Activated naive CD8-positive, alpha-beta T cell (primary cell): ENCODE results near the gene MIA.

Experiments used
- H3K27ac Mint-ChIP-seq: one replicate; pipeline ENCODE4 v1.8.0; 2021; ENCODE audit warnings: mixed read lengths
- H3K27me3 Mint-ChIP-seq: one replicate; pipeline ENCODE4 v1.8.0; 2021; ENCODE audit warnings: mixed read lengths
- H3K36me3 Mint-ChIP-seq: one replicate; pipeline ENCODE4 v1.8.0; 2021; ENCODE audit warnings: mixed read lengths
- H3K4me1 Mint-ChIP-seq: one replicate; pipeline ENCODE4 v1.8.0; 2021; ENCODE audit warnings: low read depth, mixed read lengths
- H3K4me3 Mint-ChIP-seq: one replicate; pipeline ENCODE4 v1.8.0; 2021; ENCODE audit warnings: mild to moderate bottlenecking, mixed read lengths
- H3K9me3 Mint-ChIP-seq: one replicate; pipeline ENCODE4 v1.8.0; 2021; ENCODE audit warnings: low read depth, mixed read lengths

Gene MIA

DNA sequence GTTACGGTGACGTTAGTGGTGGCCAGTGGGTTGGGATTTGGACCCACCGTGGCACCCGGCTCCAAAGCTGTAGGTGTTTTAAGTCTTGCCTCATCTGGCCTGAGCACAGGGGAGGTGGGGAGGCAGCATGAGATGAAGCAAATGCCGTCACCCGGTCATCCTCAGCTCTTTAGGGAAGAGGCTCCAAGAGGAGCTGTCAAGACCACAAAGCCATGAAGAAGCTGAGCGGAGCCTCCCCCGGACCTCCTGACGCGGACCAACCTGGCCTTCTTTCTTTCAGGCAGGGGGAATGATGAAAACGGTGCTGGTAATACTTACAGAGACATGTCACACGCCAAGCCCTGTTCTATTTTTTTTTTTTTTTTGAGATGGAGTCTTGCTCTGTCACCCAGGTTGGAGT is 32.4 kb upstream of the MIA start:
- Mint-ChIP-seq H3K27ac (no peak overlapping the region), H3K27me3 (no peaks in the 10 kb centered on the region), H3K36me3 (no peaks in the 10 kb centered on the region)

DNA sequence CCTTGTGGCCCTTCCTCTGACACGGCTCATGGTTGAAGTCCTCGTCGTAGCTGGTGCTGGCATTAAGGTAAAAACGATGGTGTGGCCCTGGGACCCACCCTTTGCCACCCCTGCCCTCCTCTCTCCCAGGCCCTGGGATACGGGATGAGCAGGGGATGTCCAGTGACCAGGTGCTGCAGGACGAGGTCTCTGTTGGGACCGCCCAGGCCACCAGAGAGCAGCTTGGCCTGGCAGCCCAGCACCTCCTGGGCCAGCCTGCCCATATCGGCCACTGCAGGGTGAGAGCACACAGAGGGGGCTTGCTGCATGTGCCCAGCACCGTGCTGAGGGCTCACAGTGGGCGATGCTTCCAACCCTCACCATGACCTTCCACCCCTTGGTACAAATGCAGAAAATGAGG is 31.4 kb upstream of the MIA start:
- H3K27me3 Mint-ChIP-seq = no peaks in the 10 kb centered on the region

More for the DNA sequence above, 32.4 kb upstream of the MIA start:
- no peaks in the 10 kb centered on the region for H3K9me3 Mint-ChIP-seq
- H3K4me3 Mint-ChIP-seq = no peak overlapping the region
- H3K4me1 Mint-ChIP-seq = no peaks in the 10 kb centered on the region

GRCh38 chr19:40744554-40745401 is 30.5 kb upstream of the MIA start:
- Mint-ChIP-seq H3K27ac (no peak overlapping the region), H3K4me3 (no peak overlapping the region), H3K4me1 (peaks cover 6% of the 10 kb centered on the region), H3K9me3 (no peaks in the 10 kb centered on the region), H3K27me3 (no peaks in the 10 kb centered on the region), H3K36me3 (no peaks in the 10 kb centered on the region)

More for the DNA sequence above, 31.4 kb upstream of the MIA start:
- Mint-ChIP-seq H3K36me3 (no peaks in the 10 kb centered on the region), H3K27ac (no peak overlapping the region), H3K9me3 (no peaks in the 10 kb centered on the region), H3K4me3 (no peak overlapping the region), H3K4me1 (peaks cover 2% of the 10 kb centered on the region)

DNA sequence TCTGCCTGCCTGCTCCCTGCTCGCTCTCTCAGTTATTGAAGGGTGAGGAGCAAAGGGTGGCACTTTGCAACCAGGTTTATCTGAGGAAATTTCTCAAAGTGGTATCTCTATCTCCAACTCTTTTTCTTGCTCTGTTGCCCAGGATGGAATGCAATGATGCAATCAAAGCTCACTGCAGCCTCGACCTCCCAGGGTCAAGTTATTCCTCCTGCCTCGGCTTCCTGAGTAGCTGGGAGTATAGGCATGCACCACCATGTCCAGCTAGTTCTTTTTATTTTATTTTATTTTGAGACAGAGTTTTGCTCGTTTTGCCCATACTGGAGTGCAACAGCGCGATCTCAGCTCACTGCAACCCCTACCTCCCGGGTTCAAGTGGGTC is 29.9 kb upstream of the MIA start:
- Mint-ChIP-seq H3K27me3 (no peaks in the 10 kb centered on the region), H3K4me1 (peaks cover 12% of the 10 kb centered on the region), H3K36me3 (no peaks in the 10 kb centered on the region), H3K4me3 (no peak overlapping the region), H3K9me3 (no peaks in the 10 kb centered on the region), H3K27ac (no peak overlapping the region)

DNA sequence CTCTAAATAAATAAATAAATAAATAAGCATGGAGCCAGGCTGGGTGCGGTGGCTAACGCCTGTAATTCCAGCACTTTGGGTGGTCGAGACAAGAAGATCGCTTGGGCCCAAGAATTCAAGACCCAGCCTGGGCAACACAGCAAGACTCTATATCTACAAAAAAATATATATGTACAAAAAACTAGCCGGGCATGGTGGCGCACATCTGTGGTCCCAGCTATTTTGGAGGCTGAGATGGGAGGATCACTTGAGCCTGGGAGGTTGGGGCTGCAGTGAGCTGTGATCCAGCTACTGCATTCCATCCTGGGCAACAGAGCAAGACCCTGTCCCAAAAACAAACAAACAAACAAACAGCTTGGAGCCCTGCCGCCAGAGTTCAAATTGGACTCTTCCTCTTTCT is 27.8 kb upstream of the MIA start:
- Mint-ChIP-seq H3K27ac (no peak overlapping the region), H3K4me1 (peaks cover 19% of the 10 kb centered on the region), H3K9me3 (no peaks in the 10 kb centered on the region)

DNA sequence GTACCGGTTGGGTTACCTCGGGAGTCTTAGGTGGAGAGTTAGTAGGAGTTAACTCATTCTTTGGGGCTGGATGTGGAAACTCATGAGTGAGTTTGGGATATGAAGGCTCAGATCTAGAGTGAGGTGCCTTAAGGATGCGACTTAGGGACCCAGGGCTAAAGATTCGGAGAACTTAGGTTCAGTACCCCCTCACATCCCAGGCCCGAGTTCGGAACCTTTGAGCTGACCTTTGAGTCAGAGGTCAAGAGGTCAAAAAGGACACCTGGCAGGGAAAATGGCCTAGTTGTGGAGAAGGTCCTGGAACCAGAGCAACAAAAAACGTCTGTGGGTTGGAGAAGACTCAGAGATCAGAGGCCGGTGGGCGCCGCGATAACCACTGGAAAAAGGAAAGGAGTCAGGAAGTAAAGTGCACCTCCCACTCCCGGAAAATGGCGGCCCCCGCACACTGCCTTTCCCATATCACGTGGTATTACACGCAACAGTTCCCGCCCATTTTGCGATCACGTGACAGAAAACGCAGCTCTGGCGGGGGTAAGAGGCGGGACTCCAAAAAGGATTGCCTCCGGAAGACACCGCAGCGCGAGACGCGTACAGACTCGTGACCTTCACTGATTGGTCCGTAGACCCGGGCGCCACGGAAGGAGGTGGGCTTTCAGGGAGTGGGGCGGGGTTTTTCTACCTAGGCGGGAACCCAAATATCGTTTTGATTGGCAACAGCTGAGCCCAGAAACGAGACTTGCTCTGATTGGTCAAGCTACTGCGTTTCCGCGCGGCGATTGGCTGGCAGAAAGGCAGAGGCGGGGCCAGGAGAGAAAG is 25.1 kb upstream of the MIA start, which contains the start of gene ACTMAP:
Gene ACTMAP (minus strand): TSS at position 420 of the 816 bp plus-strand sequence. CDS start 674 bp downstream, outside the sequence.
- Mint-ChIP-seq H3K27ac (peak within 1 kb of the TSS; percentile 98), H3K36me3 (peaks cover 15% of the 10 kb centered on the region), H3K9me3 (no peaks in the 10 kb centered on the region), H3K4me1 (peaks cover 35% of the 10 kb centered on the region), H3K4me3 (peak within 1 kb of the TSS; percentile 99), H3K27me3 (no peaks in the 10 kb centered on the region)

More for the DNA sequence above, 27.8 kb upstream of the MIA start:
- no peaks in the 10 kb centered on the region for H3K27me3 Mint-ChIP-seq
- no peak overlapping the region for H3K4me3 Mint-ChIP-seq
- H3K36me3 Mint-ChIP-seq = peaks cover 8% of the 10 kb centered on the region

- H3K36me3 Mint-ChIP-seq = peaks cover 16% of the 10 kb centered on the region
- H3K4me1 Mint-ChIP-seq = peaks cover 42% of the 10 kb centered on the region
- H3K9me3 Mint-ChIP-seq = no peaks in the 10 kb centered on the region
- H3K27me3 Mint-ChIP-seq = no peaks in the 10 kb centered on the region
- H3K4me3 Mint-ChIP-seq = peak within 1 kb of the TSS; percentile 99
- peak within 1 kb of the TSS; percentile 98 for H3K27ac Mint-ChIP-seq
These were observed 24.3 kb upstream of the MIA start, which contains the start of gene SNRPA for GRCh38 chr19:40750874-40751537. Gene SNRPA, plus strand, starts transcription at chr19:40751203. Its CDS starts 206 bp downstream, at chr19:40751409.

- Mint-ChIP-seq H3K27ac (peak overlapping the region; percentile 98), H3K4me3 (peak overlapping the region; percentile 99), H3K27me3 (no peaks in the 10 kb centered on the region), H3K36me3 (peaks cover 17% of the 10 kb centered on the region), H3K4me1 (peaks cover 53% of the 10 kb centered on the region), H3K9me3 (no peaks in the 10 kb centered on the region)
These were observed 23.0 kb upstream of the MIA start for GRCh38 chr19:40752257-40752781.

DNA sequence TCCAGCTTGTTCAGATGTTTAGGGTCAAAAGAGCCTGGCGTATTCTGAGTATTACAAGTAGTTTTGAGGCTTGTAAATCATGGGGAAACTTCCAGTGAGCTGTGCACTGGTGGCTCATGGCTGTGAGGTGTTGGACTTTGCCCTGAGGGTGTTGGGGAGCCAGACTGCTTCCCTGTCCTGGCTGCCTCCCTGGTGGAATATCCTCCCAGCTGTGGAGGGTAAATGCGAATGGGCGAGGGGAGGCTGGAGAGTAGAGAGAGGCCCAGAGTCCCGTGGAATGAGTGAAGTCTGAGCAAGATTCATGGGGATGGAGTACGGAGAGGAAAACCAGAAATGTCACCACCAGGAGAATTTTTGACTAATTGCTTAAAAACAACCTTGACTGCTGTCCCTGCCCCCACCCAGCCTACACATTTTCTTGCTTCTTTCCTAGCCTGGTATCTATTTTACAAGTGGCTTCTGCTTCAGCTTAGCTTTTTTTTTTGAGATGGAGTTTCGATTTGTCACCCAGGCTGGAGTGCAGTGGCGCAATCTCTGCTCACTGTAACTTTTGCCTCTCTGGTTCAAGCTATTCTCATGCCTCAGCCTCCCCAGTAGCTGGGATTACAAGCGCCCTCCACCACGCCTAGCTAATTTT is 20.6 kb upstream of the MIA start:
- H3K27me3 Mint-ChIP-seq = no peaks in the 10 kb centered on the region
- peaks cover 54% of the 10 kb centered on the region for H3K4me1 Mint-ChIP-seq
- H3K4me3 Mint-ChIP-seq = peak overlapping the region; percentile 91
- H3K27ac Mint-ChIP-seq = peak overlapping the region; percentile 97
- H3K36me3 Mint-ChIP-seq = peaks cover 19% of the 10 kb centered on the region
- no peaks in the 10 kb centered on the region for H3K9me3 Mint-ChIP-seq

DNA sequence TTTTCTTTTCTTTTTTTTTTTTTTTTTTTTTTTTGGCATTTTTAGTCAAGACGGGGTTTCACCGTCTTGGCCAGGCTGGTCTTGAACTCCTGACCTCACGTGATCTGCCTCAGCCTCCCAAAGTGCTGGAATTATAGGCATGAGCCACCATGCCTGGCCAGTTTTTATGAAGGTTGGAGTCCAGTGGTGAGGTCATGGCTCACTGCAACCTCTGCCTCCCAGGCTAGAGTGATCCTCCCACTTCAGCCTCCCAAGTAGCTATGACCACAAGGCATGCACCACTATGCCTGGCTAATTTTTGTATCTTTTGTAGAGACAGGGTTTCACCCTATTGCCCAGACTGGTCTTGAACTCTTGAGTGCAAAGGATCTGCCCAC is 20.1 kb upstream of the MIA start:
- H3K4me3 Mint-ChIP-seq = peak overlapping the region; percentile 91
- peaks cover 20% of the 10 kb centered on the region for H3K36me3 Mint-ChIP-seq
- H3K27me3 Mint-ChIP-seq = no peaks in the 10 kb centered on the region
- H3K27ac Mint-ChIP-seq = peak overlapping the region; percentile 72
- H3K4me1 Mint-ChIP-seq = peaks cover 49% of the 10 kb centered on the region
- H3K9me3 Mint-ChIP-seq = no peaks in the 10 kb centered on the region

DNA sequence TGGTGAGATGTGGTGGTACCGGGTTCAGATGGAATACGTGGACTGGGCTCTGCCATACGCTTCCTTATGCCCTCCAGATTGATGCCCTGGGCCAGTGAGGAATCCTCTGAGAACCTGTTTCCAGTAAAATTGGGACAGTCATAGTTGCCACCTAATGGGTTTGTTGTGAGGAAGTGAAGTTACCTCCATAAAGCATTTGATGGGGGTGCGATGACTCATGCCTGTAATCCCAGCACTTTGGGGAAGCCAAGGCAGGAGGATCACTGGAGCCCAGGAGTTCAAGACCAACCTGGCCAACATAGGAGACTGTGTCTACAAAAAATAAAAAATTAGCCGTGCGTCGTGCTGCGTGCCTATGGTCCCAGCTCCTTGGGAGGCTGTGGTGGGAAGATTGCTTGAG is 19.5 kb upstream of the MIA start:
- H3K4me1 Mint-ChIP-seq = peaks cover 53% of the 10 kb centered on the region
- H3K9me3 Mint-ChIP-seq = no peaks in the 10 kb centered on the region
- H3K36me3 Mint-ChIP-seq = peaks cover 22% of the 10 kb centered on the region

DNA sequence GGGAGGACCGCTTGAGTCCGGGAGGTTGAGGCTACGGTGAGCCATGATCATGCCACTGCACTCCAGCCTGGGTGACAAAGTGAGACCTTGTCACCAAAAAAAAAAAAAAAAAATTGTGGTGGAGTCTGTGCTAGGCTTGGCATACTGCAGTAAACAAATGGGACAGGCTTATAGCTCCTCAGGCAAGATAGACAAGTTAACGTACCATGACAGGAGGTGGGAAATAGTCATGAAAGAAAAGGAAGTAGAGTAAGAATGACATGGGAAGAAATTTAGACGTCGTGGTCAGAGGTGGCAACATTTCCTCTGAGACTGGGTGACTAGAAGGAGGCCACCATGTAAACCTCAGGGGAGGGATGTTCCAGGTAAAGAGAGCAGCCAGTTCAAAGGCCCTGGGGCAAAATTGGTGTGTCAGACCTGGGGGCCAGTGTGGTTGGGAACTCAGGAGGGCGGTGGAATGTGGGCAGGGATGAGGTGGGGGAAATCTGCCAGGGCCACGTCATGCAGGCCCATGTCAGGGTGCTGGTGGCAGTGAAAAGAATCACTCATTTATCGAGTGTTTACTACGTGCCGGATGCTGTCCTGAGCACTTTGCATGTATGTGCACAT is 18.7 kb upstream of the MIA start:
- Mint-ChIP-seq H3K4me3 (peak overlapping the region; percentile 91), H3K9me3 (no peaks in the 10 kb centered on the region), H3K27ac (peak overlapping the region; percentile 75), H3K4me1 (peaks cover 56% of the 10 kb centered on the region), H3K36me3 (peaks cover 17% of the 10 kb centered on the region), H3K27me3 (no peaks in the 10 kb centered on the region)

More for the DNA sequence above, 19.5 kb upstream of the MIA start:
- H3K4me3 Mint-ChIP-seq = peak overlapping the region; percentile 91
- no peaks in the 10 kb centered on the region for H3K27me3 Mint-ChIP-seq
- H3K27ac Mint-ChIP-seq = peak overlapping the region; percentile 72

DNA sequence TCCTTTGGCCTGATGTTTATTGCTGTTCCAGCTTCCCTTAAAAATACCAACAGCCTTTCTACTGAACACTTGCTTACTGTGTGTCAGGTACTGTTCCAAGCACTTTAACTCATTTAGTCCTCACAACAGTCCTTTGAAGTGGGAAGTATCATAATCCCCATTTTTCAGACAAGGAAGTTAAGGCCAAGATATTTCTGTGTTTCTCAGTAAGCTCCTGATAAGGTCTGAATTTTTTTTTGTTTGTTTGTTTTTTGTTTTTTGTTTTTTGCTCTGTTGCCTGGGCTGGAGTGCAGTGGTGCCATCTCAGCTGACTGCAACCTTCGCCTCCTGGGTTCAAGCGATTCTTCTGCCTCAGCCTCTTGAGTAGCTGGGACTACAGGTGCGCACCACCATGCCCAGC is 16.8 kb upstream of the MIA start:
- H3K27me3 Mint-ChIP-seq = no peaks in the 10 kb centered on the region
- H3K9me3 Mint-ChIP-seq = no peaks in the 10 kb centered on the region
- H3K4me1 Mint-ChIP-seq = peaks cover 62% of the 10 kb centered on the region
- H3K27ac Mint-ChIP-seq = peak overlapping the region; percentile 28
- H3K4me3 Mint-ChIP-seq = peak overlapping the region; percentile 51
- H3K36me3 Mint-ChIP-seq = peaks cover 18% of the 10 kb centered on the region

- Mint-ChIP-seq H3K4me3 (no peak overlapping the region), H3K36me3 (peaks cover 23% of the 10 kb centered on the region), H3K27me3 (no peaks in the 10 kb centered on the region), H3K27ac (no peak overlapping the region), H3K9me3 (no peaks in the 10 kb centered on the region), H3K4me1 (peaks cover 68% of the 10 kb centered on the region)
These were observed 16.0 kb upstream of the MIA start for GRCh38 chr19:40759352-40759751.
